Liver (tissue), 10 donors: Measurements from ENCODE around the gene ASGR2. TPM values are rescaled to one million over a fixed set of nuclear protein-coding genes. Genes with fewer than 3 reads are reported as not detected.

Experiments used
- DNase-seq: peaks from one replicate; pipeline ENCODE4 v3.0.0-alpha.2; 2017; ENCODE audit warnings: low spot score
- H3K27ac ChIP-seq, 2 donors: one replicate each; pipeline ENCODE4 v1.7.0; 2013; ENCODE audit warnings: inconsistent platforms in 2 of 2, low read length in 2 of 2, control low read depth in 1 of 2, low read depth in 1 of 2, mild to moderate bottlenecking in 1 of 2
- H3K27me3 ChIP-seq, 4 donors: one replicate each; pipeline versions ENCODE4 v1.6.1 to v1.7.0; 2013; ENCODE audit warnings: low read length in 3 of 4, inconsistent platforms in 1 of 4, mild to moderate bottlenecking in 1 of 4, moderate library complexity in 1 of 4; ENCODE audit not compliant: control insufficient read depth in 4 of 4, insufficient read depth in 4 of 4
- H3K36me3 ChIP-seq, 4 donors: one replicate each; pipeline versions ENCODE4 v1.6.1 to v1.7.0; 2013; ENCODE audit warnings: low read length in 3 of 4, mild to moderate bottlenecking in 3 of 4, low read depth in 1 of 4, moderate library complexity in 1 of 4; ENCODE audit not compliant: control insufficient read depth in 4 of 4, insufficient read depth in 3 of 4
- H3K4me1 ChIP-seq, 4 donors: one replicate each; pipeline versions ENCODE4 v1.6.1 to v1.7.0; 2013; ENCODE audit warnings: low read length in 3 of 4, mild to moderate bottlenecking in 3 of 4, moderate library complexity in 1 of 4; ENCODE audit not compliant: control insufficient read depth in 4 of 4, insufficient read depth in 4 of 4
- H3K4me3 ChIP-seq, 3 donors: one replicate each; pipeline versions ENCODE4 v1.6.1 to v1.7.0; 2013; ENCODE audit warnings: low read length in 3 of 3, control low read depth in 1 of 3, low read depth in 1 of 3, mild to moderate bottlenecking in 1 of 3
- H3K9ac ChIP-seq, 2 donors: one replicate each; pipeline ENCODE4 v1.7.0; 2013; ENCODE audit warnings: low read length in 2 of 2, mild to moderate bottlenecking in 2 of 2, moderate library complexity in 2 of 2, control low read depth in 1 of 2, low read depth in 1 of 2
- H3K9me3 ChIP-seq, 4 donors: one replicate each; pipeline versions ENCODE4 v1.6.1 to v1.7.0; 2013; ENCODE audit warnings: low read length in 3 of 4; ENCODE audit not compliant: control insufficient read depth in 4 of 4
- ATF3 ChIP-seq: IDR thresholded peaks from 2 replicates; pipeline ENCODE4 v1.6.1; 2016; ENCODE audit warnings: antibody characterized with exemption
- EGR1 ChIP-seq, 2 donors: IDR thresholded peaks; 2 replicates each; pipeline ENCODE4 v1.6.1; 2016 to 2018; ENCODE audit warnings: antibody characterized with exemption in 2 of 2, low read depth in 2 of 2
- GABPA ChIP-seq, 2 donors: IDR thresholded peaks in 1 of 2; conservative IDR thresholded peaks in 1 of 2; 2 replicates each; pipeline ENCODE4 v1.6.1; 2016; ENCODE audit warnings: antibody characterized with exemption in 2 of 2, mild to moderate bottlenecking in 1 of 2, moderate library complexity in 1 of 2
- HNF4A ChIP-seq, 2 donors: conservative IDR thresholded peaks; 2 replicates each; pipeline ENCODE4 v1.6.1; 2016; ENCODE audit warnings: antibody characterized with exemption in 2 of 2, mild to moderate bottlenecking in 2 of 2
- HNF4G ChIP-seq: IDR thresholded peaks from 2 replicates; pipeline ENCODE4 v1.6.1; 2016; ENCODE audit warnings: antibody characterized with exemption
- NR2F2 ChIP-seq: IDR thresholded peaks from 2 replicates; pipeline ENCODE4 v1.6.1; 2016; ENCODE audit warnings: antibody characterized with exemption
- RAD21 ChIP-seq, 2 donors: IDR thresholded peaks; 2 replicates each; pipeline ENCODE4 v1.6.1; 2016; ENCODE audit warnings: antibody characterized with exemption in 2 of 2, mild to moderate bottlenecking in 2 of 2
- REST ChIP-seq: IDR thresholded peaks from 2 replicates; pipeline ENCODE4 v1.6.1; 2016; ENCODE audit warnings: antibody characterized with exemption, mild to moderate bottlenecking
- RXRA ChIP-seq, 2 donors: IDR thresholded peaks; 2 replicates each; pipeline ENCODE4 v1.6.1; 2017 to 2018; ENCODE audit warnings: antibody characterized with exemption in 2 of 2, mild to moderate bottlenecking in 1 of 2
- SP1 ChIP-seq: IDR thresholded peaks from 2 replicates; pipeline ENCODE4 v1.6.1; 2018; ENCODE audit warnings: antibody characterized with exemption, mild to moderate bottlenecking
- TAF1 ChIP-seq: conservative IDR thresholded peaks from 2 replicates; pipeline ENCODE4 v1.6.1; 2016; ENCODE audit warnings: antibody characterized with exemption, mild to moderate bottlenecking
- YY1 ChIP-seq: IDR thresholded peaks from 2 replicates; pipeline ENCODE4 v1.6.1; 2016; ENCODE audit warnings: antibody characterized with exemption, mild to moderate bottlenecking
- ZBTB33 ChIP-seq: IDR thresholded peaks from 2 replicates; pipeline ENCODE4 v1.6.1; 2016; ENCODE audit warnings: antibody characterized with exemption
- WGBS: extraction: QIAGEN DNeasy Blood & Tissue Kit; methylation state at CpG from one replicate; pipeline ENCODE4 v1.1.7; 2013; 5-methylcytosine and 5-hydroxymethylcytosine counted together
- polyA plus RNA-seq, 2 donors: library from polyadenylated mRNA; stranded (reverse) in 1 of 2; unstranded in 1 of 2; fragments of 200-250 nt in 1 of 2; fragments of >200 nt in 1 of 2; fragmentation: Nextera tagmentation in 1 of 2; extraction: Ambion mirVana in 1 of 2; gene quantifications; one replicate each; pipeline versions ENCODE4 v1.2.1 to v1.2.3, GENCODE V29; 2013 to 2015
- small RNA-seq: library from RNA; depleted of rRNA; stranded (forward); fragments of <200 nt; gene quantifications from one replicate; pipeline ENCODE3, GENCODE V24; 2014
- total RNA-seq, 2 donors: library from RNA; depleted of rRNA; stranded (reverse); fragments of >200 nt; gene quantifications; one replicate each; pipeline ENCODE4 v1.2.3, GENCODE V29; 2014
- TF ChIP-seq, protein P1 (sequence below): IDR thresholded peaks from 2 replicates; pipeline ENCODE4 v1.6.1; 2016; ENCODE audit warnings: antibody characterized with exemption
- donor health status: healthy.
- donor health status: healthy.
- donor health status: healthy.
- donor health status: healthy.
- donor health status: healthy.

ASGR2 gene
- total and polyA plus RNA-seq, 4 donors = 188 to 657 (median 493) TPM

DNA sequence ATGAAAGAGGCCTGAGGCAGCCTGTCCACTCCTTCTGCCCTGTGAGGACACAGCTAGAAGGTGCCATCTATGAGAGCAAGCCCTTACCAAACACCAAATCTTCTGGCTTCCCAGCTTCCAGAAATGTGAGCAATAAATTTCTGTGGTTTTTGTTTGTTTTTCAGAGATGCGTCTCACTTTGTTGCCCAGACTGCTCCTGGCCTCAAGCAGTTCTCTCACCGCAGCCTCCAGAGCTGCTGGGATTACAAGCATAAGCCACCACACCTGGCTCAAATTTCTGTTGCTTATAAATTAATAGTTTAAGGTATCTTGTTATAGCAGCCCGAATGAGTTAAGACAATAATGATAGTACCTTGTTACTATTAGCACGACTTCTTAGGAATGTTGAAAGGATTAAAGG, 58.2 kb downstream of the ASGR2 start:
- 93% methylated on average over 4 of the region's 4 CpGs for WGBS
- TF ChIP-seq NR2F2 (no peak), TAF1 (no peak), RXRA (IDR thresholded peaks at IDR 0.05) (no peak), HNF4G (no peak), ATF3 (no peak), EGR1 (IDR thresholded peaks at IDR 0.05; ENCODE audit: low read depth in 2 of 2) (no peak), ZBTB33 (no peak), HNF4A (conservative IDR thresholded peaks at IDR 0.05) (no peak), GABPA (IDR thresholded peaks at IDR 0.05 in 1 of 2, conservative IDR thresholded peaks at IDR 0.05 in 1 of 2) (no peak), REST (no peak), RAD21 (IDR thresholded peaks at IDR 0.05) (no peak), SP1 (no peak), YY1 (no peak)
- TF ChIP-seq, protein P1, sequence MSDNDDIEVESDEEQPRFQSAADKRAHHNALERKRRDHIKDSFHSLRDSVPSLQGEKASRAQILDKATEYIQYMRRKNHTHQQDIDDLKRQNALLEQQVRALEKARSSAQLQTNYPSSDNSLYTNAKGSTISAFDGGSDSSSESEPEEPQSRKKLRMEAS = no peak
- Histone ChIP-seq H3K9ac (no peak overlapping the region), H3K36me3 (no peaks in the 10 kb centered on the region), H3K27ac (no peak overlapping the region), H3K4me1 (peaks cover 0 to 4% (median 0%) of the 10 kb centered on the region in 4 donors), H3K27me3 (no peaks in the 10 kb centered on the region), H3K4me3 (no peak overlapping the region), H3K9me3 (no peaks in the 10 kb centered on the region)
- no peak for DNase-seq

Small RNAs within 50 kb of the gene (small RNA-seq; reads per million reads assigned to genes)
- gene AC120057.1 = not detected

Other genes with a start within 250 kb of the ASGR2 start
- 1 to 10 TPM in 1 of 2 donors, not detected in 1; 3.1 TPM for gene ALOX12, start 118.8 kb downstream of the ASGR2 start, total RNA-seq
- under 1 TPM; 0.03 to 0.24 TPM for gene ALOX12, start 118.8 kb downstream of the ASGR2 start, polyA plus RNA-seq
- gene RNASEK, start 102.2 kb downstream of the ASGR2 start, total RNA-seq = 10 to 100 TPM; 13.5 to 65.5 TPM
- gene RNASEK, start 102.2 kb downstream of the ASGR2 start, polyA plus RNA-seq = 100 to 1,000 TPM; 196 to 384 TPM
- 1 to 10 TPM; 1.1 to 5.7 TPM for gene BCL6B, start 91.8 kb downstream of the ASGR2 start, total RNA-seq
- 1 to 10 TPM; 1.7 to 1.8 TPM for gene BCL6B, start 91.8 kb downstream of the ASGR2 start, polyA plus RNA-seq
- 10 to 100 TPM in 1 of 2 donors, 1 to 10 TPM in 1; 2.3 to 26.6 TPM for gene SLC16A13, start 78.8 kb downstream of the ASGR2 start, total RNA-seq
- 10 to 100 TPM; 33.3 to 43.2 TPM for gene SLC16A13, start 78.8 kb downstream of the ASGR2 start, polyA plus RNA-seq
- gene SLC16A11, start 70.7 kb downstream of the ASGR2 start, total RNA-seq = 1 to 10 TPM; 1.7 to 3.3 TPM
- gene SLC16A11, start 70.7 kb downstream of the ASGR2 start, polyA plus RNA-seq = 1 to 10 TPM; 3.0 to 8.2 TPM
- gene CLEC10A, start 34.6 kb downstream of the ASGR2 start, total RNA-seq = 1 to 10 TPM; 3.1 to 3.8 TPM
- gene CLEC10A, start 34.6 kb downstream of the ASGR2 start, polyA plus RNA-seq = 1 to 10 TPM; 1.4 to 4.0 TPM
- gene ASGR1, start 64.5 kb upstream of the ASGR2 start, total RNA-seq = 100 to 1,000 TPM; 127 to 401 TPM
- 100 to 1,000 TPM; 541 to 728 TPM for gene ASGR1, start 64.5 kb upstream of the ASGR2 start, polyA plus RNA-seq
- gene DLG4, start 105.0 kb upstream of the ASGR2 start, total RNA-seq = 1 to 10 TPM; 2.1 to 5.7 TPM
- gene DLG4, start 105.0 kb upstream of the ASGR2 start, polyA plus RNA-seq = 1 to 10 TPM in 1 of 2 donors, under 1 TPM in 1; 0.40 to 1.6 TPM
- gene ACADVL, start 105.1 kb upstream of the ASGR2 start, total RNA-seq = 1,000 to 10,000 TPM in 1 of 2 donors, 100 to 1,000 TPM in 1; 185 to 1,110 TPM
- 1,000 to 10,000 TPM; 1,107 to 1,301 TPM for gene ACADVL, start 105.1 kb upstream of the ASGR2 start, polyA plus RNA-seq
- gene DVL2, start 119.7 kb upstream of the ASGR2 start, total RNA-seq = 10 to 100 TPM; 16.7 to 24.5 TPM
- 1 to 10 TPM; 3.4 to 5.9 TPM for gene DVL2, start 119.7 kb upstream of the ASGR2 start, polyA plus RNA-seq
- 10 to 100 TPM; 14.6 to 15.8 TPM for gene PHF23, start 124.6 kb upstream of the ASGR2 start, total RNA-seq
- 10 to 100 TPM; 14.0 to 18.3 TPM for gene PHF23, start 124.6 kb upstream of the ASGR2 start, polyA plus RNA-seq
- 10 to 100 TPM; 74.4 to 88.4 TPM for gene GABARAP, start 127.6 kb upstream of the ASGR2 start, total RNA-seq
- 100 to 1,000 TPM; 322 to 489 TPM for gene GABARAP, start 127.6 kb upstream of the ASGR2 start, polyA plus RNA-seq
- gene CTDNEP1, start 136.9 kb upstream of the ASGR2 start, total RNA-seq = 10 to 100 TPM; 15.2 to 21.9 TPM
- gene CTDNEP1, start 136.9 kb upstream of the ASGR2 start, polyA plus RNA-seq = 10 to 100 TPM; 11.0 to 28.6 TPM
- 10 to 100 TPM; 19.3 to 24.1 TPM for gene ELP5, start 137.4 kb upstream of the ASGR2 start, total RNA-seq
- gene ELP5, start 137.4 kb upstream of the ASGR2 start, polyA plus RNA-seq = 10 to 100 TPM; 29.1 to 38.4 TPM
- gene CLDN7, start 147.7 kb upstream of the ASGR2 start, total RNA-seq = 10 to 100 TPM in 1 of 2 donors, 1 to 10 TPM in 1; 3.0 to 20.2 TPM
- gene CLDN7, start 147.7 kb upstream of the ASGR2 start, polyA plus RNA-seq = 10 to 100 TPM; 19.1 to 35.0 TPM
- 10 to 100 TPM in 1 of 2 donors, 1 to 10 TPM in 1; 1.2 to 10.6 TPM for gene SLC2A4, start 166.9 kb upstream of the ASGR2 start, total RNA-seq
- gene SLC2A4, start 166.9 kb upstream of the ASGR2 start, polyA plus RNA-seq = 1 to 10 TPM in 1 of 2 donors, under 1 TPM in 1; 0.42 to 1.9 TPM
- under 1 TPM; 0.61 to 0.75 TPM for gene YBX2, start 179.8 kb upstream of the ASGR2 start, total RNA-seq
- gene YBX2, start 179.8 kb upstream of the ASGR2 start, polyA plus RNA-seq = under 1 TPM; 0.33 to 0.53 TPM
- gene EIF5A, start 192.8 kb upstream of the ASGR2 start, total RNA-seq = 100 to 1,000 TPM; 179 to 206 TPM
- 100 to 1,000 TPM; 399 to 506 TPM for gene EIF5A, start 192.8 kb upstream of the ASGR2 start, polyA plus RNA-seq
- gene GPS2, start 200.5 kb upstream of the ASGR2 start, total RNA-seq = 10 to 100 TPM; 20.8 TPM
- 10 to 100 TPM; 24.7 to 43.1 TPM for gene GPS2, start 200.5 kb upstream of the ASGR2 start, polyA plus RNA-seq
- gene NEURL4, start 214.5 kb upstream of the ASGR2 start, total RNA-seq = 10 to 100 TPM in 1 of 2 donors, 1 to 10 TPM in 1; 8.1 to 14.2 TPM
- 1 to 10 TPM in 1 of 2 donors, under 1 TPM in 1; 0.76 to 6.6 TPM for gene NEURL4, start 214.5 kb upstream of the ASGR2 start, polyA plus RNA-seq
- gene ACAP1, start 221.7 kb upstream of the ASGR2 start, total RNA-seq = 1 to 10 TPM; 4.9 to 7.4 TPM
- 1 to 10 TPM; 1.1 to 4.5 TPM for gene ACAP1, start 221.7 kb upstream of the ASGR2 start, polyA plus RNA-seq
- gene KCTD11, start 237.3 kb upstream of the ASGR2 start, total RNA-seq = 1 to 10 TPM in 1 of 2 donors, under 1 TPM in 1; 0.89 to 2.0 TPM
- gene KCTD11, start 237.3 kb upstream of the ASGR2 start, polyA plus RNA-seq = 1 to 10 TPM in 1 of 2 donors, under 1 TPM in 1; 0.39 to 3.5 TPM
- gene TMEM95, start 240.3 kb upstream of the ASGR2 start, total RNA-seq = not detected
- gene TMEM95, start 240.3 kb upstream of the ASGR2 start, polyA plus RNA-seq = not detected